Head of caudate nucleus (tissue), 42 donors: ENCODE measurements around the gene RANBP17.

ENCODE experiments used
- DNase-seq, 42 donors: peaks; one replicate each; pipeline versions ENCODE4 v3.0.0 to v3.0.0-alpha.2; 2020 to 2021; ENCODE audit warnings: mixed read lengths in 7 of 42
- intact Hi-C: fragments of 100-400 bp; cut with DNase I; formaldehyde crosslinking; loops from one replicate; pipeline ENCODE4 v1.15.0; 2022

The RANBP17 gene

GRCh38 chr5:171306166-171306565 is 444.3 kb downstream of the RANBP17 start:
- intact Hi-C loops, result no loop called here
- no peak for DNase-seq

- DNase-seq, result no peak
- intact Hi-C loops, result no loop called here
These were observed 445.2 kb downstream of the RANBP17 start for GRCh38 chr5:171306781-171307591.

- intact Hi-C loops, result no loop called here
- no peak for DNase-seq
These were observed 446.1 kb downstream of the RANBP17 start for GRCh38 chr5:171307789-171308452.

GRCh38 chr5:171308453-171309275 is 446.8 kb downstream of the RANBP17 start, which contains the start of gene TLX3:
TLX3 (plus strand) TSS chr5:171309248; CDS start chr5:171309366, 118 bp downstream.
- intact Hi-C loops, result no loop called here
- DNase-seq, result no peak

- intact Hi-C loops, result no loop called here
- no peak for DNase-seq
These were observed 447.7 kb downstream of the RANBP17 start for GRCh38 chr5:171309276-171310211.

- intact Hi-C loops, result no loop called here
- DNase-seq, result no peak
These were observed 448.5 kb downstream of the RANBP17 start for GRCh38 chr5:171310212-171310818.

- intact Hi-C loops, result no loop called here
- DNase-seq, result no peak
These were observed 449.1 kb downstream of the RANBP17 start for GRCh38 chr5:171310819-171311321.

- peak in 2 of 42 donors; percentile 3 to 5 for DNase-seq
- intact Hi-C loops, result no loop called here
These were observed 449.7 kb downstream of the RANBP17 start for GRCh38 chr5:171311322-171312077.

GRCh38 chr5:171312129-171312974 is 450.5 kb downstream of the RANBP17 start:
- no peak for DNase-seq
- intact Hi-C loops, result no loop called here

GRCh38 chr5:171313481-171314206 is 451.8 kb downstream of the RANBP17 start:
- no peak for DNase-seq
- intact Hi-C loops, result no loop called here

- DNase-seq, result peak in 8 of 42 donors; percentile 9 to 49 (median 17)
- intact Hi-C loops, result no loop called here
These were observed 453.0 kb downstream of the RANBP17 start for GRCh38 chr5:171314728-171315385.

- intact Hi-C loops, result no loop called here
- no peak for DNase-seq
These were observed 453.6 kb downstream of the RANBP17 start for GRCh38 chr5:171315386-171315891.

GRCh38 chr5:171315925-171316257 is 454.1 kb downstream of the RANBP17 start:
- intact Hi-C loops, result no loop called here
- DNase-seq, result no peak

GRCh38 chr5:171316258-171317121 is 454.7 kb downstream of the RANBP17 start:
- intact Hi-C loops, result no loop called here
- no peak for DNase-seq
